ENCODE results near the gene MED17.

- TF ChIP-seq, protein P1, sequence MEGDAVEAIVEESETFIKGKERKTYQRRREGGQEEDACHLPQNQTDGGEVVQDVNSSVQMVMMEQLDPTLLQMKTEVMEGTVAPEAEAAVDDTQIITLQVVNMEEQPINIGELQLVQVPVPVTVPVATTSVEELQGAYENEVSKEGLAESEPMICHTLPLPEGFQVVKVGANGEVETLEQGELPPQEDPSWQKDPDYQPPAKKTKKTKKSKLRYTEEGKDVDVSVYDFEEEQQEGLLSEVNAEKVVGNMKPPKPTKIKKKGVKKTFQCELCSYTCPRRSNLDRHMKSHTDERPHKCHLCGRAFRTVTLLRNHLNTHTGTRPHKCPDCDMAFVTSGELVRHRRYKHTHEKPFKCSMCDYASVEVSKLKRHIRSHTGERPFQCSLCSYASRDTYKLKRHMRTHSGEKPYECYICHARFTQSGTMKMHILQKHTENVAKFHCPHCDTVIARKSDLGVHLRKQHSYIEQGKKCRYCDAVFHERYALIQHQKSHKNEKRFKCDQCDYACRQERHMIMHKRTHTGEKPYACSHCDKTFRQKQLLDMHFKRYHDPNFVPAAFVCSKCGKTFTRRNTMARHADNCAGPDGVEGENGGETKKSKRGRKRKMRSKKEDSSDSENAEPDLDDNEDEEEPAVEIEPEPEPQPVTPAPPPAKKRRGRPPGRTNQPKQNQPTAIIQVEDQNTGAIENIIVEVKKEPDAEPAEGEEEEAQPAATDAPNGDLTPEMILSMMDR (IDR thresholded peaks at IDR 0.05) = no peak
- TF ChIP-seq EP300 (IDR thresholded peaks at IDR 0.05) = no peak
These were observed 23.9 kb downstream of the MED17 start for GRCh38 chr11:93807980-93808379.
